Hematopoietic multipotent progenitor cell treated with erythropoietin and hydrocortisone succinate and interleukin-3 and kit ligand, for 8 days (in vitro differentiated cells): ENCODE data around the gene RPS29.

Experiments used
- DNase-seq: peaks from one replicate; pipeline ENCODE4 v3.0.0-alpha.2; 2015

Gene RPS29

GRCh38 chr14:49598189-49598484 lies 12.0 kb upstream of the RPS29 start:
- no peak for DNase-seq

- peak; percentile 99 for DNase-seq
Observed at GRCh38 chr14:49594347-49595091, 8.3 kb upstream of the RPS29 start.

- DNase-seq = peak; percentile 47
Observed at GRCh38 chr14:49593016-49593415, 6.8 kb upstream of the RPS29 start.

GRCh38 chr14:49589387-49589786 lies 3.2 kb upstream of the RPS29 start:
- no peak for DNase-seq

GRCh38 chr14:49586673-49587460 lies 687 bp upstream of the RPS29 start:
- peak; percentile 91 for DNase-seq

GRCh38 chr14:49584981-49585640 lies 1.1 kb downstream of the RPS29 start:
- peak; percentile 42 for DNase-seq

- DNase-seq = no peak
Observed at GRCh38 chr14:49584058-49584457, 2.1 kb downstream of the RPS29 start.

GRCh38 chr14:49583629-49584028 lies 2.6 kb downstream of the RPS29 start:
- DNase-seq = no peak

- peak; percentile 25 for DNase-seq
Observed at GRCh38 chr14:49582113-49582977, 3.8 kb downstream of the RPS29 start.

GRCh38 chr14:49581209-49582112 lies 4.7 kb downstream of the RPS29 start:
- peak; percentile 40 for DNase-seq

GRCh38 chr14:49579841-49580240 lies 6.3 kb downstream of the RPS29 start:
- no peak for DNase-seq

- DNase-seq = no peak
Observed at GRCh38 chr14:49578141-49578540, 8.0 kb downstream of the RPS29 start.

GRCh38 chr14:49574038-49574437 lies 12.1 kb downstream of the RPS29 start:
- no peak for DNase-seq

GRCh38 chr14:49569281-49569680 lies 16.9 kb downstream of the RPS29 start:
- DNase-seq = peak; percentile 59

GRCh38 chr14:49566714-49567113 lies 19.5 kb downstream of the RPS29 start:
- DNase-seq = no peak

GRCh38 chr14:49559979-49560768 lies 26.0 kb downstream of the RPS29 start:
- no peak for DNase-seq

GRCh38 chr14:49553892-49554291 lies 32.3 kb downstream of the RPS29 start:
- no peak for DNase-seq

GRCh38 chr14:49553106-49553505 lies 33.1 kb downstream of the RPS29 start:
- no peak for DNase-seq

- no peak for DNase-seq
Observed at GRCh38 chr14:49551569-49551968, 34.6 kb downstream of the RPS29 start.

- no peak for DNase-seq
Observed at GRCh38 chr14:49550286-49551184, 35.6 kb downstream of the RPS29 start.
